ENCODE results near the gene MAPK10.

The MAPK10 gene

DNA sequence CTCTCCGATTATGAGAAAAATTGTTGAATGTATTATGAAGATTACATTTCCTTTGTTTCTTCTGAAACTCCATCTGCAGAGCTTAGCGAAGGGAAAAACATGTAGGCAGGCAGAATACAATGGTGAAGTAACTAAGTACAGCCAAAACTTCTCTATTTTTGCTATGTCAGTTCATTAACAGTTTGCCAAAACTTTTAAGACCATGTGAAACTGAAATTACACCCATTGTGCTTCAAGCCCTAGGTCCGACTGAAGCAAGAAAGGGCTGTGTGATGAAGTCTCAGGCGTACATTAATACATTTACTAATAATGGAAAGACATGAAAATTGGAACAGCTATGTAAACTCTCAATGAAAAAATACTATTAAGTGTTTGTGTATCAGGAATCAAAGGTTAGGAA lies 398.0 kb downstream of the MAPK10 start:
- no peak for DNase-seq

- DNase-seq = no peak
Observed at GRCh38 chr4:85956293-85956945, 403.4 kb downstream of the MAPK10 start.

DNA sequence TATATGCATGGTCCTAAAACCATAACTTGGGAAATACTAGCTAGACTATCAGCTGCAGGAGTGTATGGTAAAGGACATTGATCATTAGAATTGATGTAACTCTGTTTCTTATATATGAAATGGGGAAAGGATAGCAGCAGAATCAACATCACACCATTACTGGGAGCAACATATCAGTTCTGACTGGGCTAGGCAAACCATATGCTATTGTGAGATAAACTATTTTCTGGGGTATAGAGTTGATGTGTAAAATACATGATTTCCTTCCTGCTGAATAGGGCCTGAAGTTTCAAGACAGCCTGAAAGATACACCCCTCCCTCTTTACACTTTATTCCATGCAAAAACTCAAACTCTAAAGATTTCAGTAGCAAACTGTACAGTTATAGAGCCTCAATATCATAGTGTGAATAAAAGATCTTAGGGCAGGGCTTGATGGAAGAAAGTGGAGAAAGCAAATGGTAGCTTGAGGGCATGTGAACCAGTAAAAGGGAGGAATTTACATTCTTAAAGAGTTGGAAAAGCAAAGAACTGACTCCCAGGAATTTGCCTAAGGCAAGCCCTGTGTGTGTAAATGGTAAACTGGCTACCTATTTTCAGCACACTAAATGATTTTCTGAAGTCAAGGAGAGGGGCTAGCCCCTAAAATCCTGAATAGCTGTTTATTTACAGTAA lies 404.1 kb downstream of the MAPK10 start:
- no peak for DNase-seq

DNA sequence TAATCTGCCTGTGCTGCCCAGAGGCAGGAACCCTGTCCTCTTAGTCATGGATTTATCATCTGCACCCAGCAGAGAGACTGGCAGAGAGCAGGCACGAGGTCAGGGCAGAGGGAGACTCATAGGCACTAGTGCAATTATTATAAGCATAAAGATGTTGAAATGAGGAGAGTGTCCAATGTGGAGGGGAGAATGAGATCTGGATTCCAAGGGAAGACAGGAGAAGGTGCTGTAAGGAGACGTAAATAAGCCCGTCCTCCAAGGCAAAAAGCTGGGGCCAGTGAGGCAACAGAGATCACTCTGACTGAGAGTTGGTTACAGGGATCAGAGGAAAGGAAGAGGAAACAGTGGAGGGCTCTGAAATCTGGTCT lies 406.2 kb downstream of the MAPK10 start:
- DNase-seq = no peak

DNA sequence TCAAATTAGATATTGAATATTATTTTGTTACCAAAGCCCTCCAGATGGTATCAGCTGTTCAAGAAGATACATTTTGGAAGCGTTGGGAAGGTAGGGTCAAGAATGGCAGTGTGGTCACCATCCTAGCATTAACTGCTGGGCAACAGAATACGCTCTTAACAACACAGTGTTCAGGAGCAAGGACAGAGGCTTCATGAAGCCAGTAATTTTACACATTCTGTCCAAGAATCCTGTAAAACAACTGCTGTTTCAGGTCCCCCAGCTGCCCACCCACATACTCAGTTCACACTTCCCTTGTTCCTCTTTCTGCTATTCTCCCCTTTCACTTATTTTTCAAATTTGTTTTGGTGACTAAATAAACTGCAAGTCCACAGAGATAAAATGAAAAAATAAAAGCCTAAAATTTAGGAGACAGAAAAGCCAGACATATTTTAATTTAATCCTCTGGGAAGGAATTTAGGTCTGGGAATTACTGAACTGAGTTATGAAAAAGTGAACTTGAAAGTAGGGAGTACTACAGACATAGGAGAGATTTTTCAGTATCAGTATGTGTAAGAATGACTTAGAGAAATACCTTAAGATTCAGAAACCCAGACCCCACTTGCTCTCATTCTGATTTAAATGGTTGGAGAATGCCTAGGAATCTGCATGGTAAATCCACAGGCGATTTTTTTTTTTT lies 406.7 kb downstream of the MAPK10 start:
- no peak for DNase-seq

DNA sequence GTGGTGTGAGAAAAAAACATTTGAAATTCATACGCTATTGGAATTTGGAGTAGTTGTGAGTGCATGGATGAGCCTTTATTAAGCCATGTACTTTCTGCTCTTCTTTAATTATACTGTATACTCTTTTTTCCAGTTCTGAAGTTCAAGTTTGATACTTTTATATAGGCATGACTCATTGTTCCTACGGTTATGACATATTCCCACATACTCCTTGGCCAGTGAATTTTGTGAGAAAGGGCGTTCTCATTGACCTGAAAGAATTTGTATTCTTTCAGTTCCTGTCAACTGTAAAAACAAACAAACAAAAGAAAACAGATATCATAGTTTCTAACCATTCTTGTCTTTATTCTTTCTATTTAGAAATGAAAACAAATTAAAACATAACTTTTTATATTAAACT lies 407.3 kb downstream of the MAPK10 start:
- DNase-seq = no peak

GRCh38 chr4:85951099-85951498 lies 408.8 kb downstream of the MAPK10 start:
- DNase-seq = no peak

GRCh38 chr4:85946821-85947220 lies 413.0 kb downstream of the MAPK10 start:
- no peak for DNase-seq

- no peak for DNase-seq
Observed at GRCh38 chr4:85942107-85942506, 417.7 kb downstream of the MAPK10 start.

DNA sequence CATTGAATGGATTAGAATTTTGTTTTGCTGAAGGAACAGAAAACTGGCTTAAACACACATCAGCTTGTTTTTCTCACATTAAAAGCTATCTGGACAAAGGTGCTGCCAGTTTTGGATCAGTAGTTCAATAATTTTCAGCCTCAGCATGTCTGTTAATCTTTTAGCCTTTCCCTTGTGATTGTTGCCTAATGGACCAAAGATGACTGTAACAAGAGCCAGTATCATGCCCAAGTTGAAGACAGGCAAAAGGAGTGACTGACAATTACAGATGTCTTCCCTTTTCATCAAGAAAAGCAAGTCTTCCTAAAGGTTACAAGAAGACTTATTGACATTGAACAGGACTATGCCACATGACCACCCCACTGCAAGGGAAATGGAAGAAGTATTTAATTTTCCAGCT lies 419.7 kb downstream of the MAPK10 start:
- no peak for DNase-seq
